Cardiac septum (tissue), 1 donor: Measurements from ENCODE around the gene SEPHS2. TPM values are rescaled to one million over a fixed set of nuclear protein-coding genes. Genes with fewer than 3 reads are reported as not detected.
"Not testable (repeated sequence)": the region's sequence is repeated elsewhere in the genome, so short reads cannot be mapped to it uniquely, and the experiment has no call there.

Experiments
- DNase-seq: peaks from one replicate; pipeline ENCODE4 v3.0.0-alpha.2; 2020; ENCODE audit warnings: low spot score
- intact Hi-C: fragments of 100-400 bp; cut with DNase I; formaldehyde crosslinking; loops from one replicate; pipeline ENCODE4 v1.14.0; 2022
- total RNA-seq: library from RNA; stranded (reverse); fragmentation: NEBNext Ultra II Directional; extraction: Animal tissue kit (Norgen Biotek cat#: 25700); gene quantifications from one replicate; pipeline ENCODE4 v1.2.1, GENCODE V29; 2021
- donor health status: DM: no; HTN: no; CAD: no.

Gene SEPHS2
- total RNA-seq, 1 donor from 2014 or later: 27.3 TPM

DNA sequence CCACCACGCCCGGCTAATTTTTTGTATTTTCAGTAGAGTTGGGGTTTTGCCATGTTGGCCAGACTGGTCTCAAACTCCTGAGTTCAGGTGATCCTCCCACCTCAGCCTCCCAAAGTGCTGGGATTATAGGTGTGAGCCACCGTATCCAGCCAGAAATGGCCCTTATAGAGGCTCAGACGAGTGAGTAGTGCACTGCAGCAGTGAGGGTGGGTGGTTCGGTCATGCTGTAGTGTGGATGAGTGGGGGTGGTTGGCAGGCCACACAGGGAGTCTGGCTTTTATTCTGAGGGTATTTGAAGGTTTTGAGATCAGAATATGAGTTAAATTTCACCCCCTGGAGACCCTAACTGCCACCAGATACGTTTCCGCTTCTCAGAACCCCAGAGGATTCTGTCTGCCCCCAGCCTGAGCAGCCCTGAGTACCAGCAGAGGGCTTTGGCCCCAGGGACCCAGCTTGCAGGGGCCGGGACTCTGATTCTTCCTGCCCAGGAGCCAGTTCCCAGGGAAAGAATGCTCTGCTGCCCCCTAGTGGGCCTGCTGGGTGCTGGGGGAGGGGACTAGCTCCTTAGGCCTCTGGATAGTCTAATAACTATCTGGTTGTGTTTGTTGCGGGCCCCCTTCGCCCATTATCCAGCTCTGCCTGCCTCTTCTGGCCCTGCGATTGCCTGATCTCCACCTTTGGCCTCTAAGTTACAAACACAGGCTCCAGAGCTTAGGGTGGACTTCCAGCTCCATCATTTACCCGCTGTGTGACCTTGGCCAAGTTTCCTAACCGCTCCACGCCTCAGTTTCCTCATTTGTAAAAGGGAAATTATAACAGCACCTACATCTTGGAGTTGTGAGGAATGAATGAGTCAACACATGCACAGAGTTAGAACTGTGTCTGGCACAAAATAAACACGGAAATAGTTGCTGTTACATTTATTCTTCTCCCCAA lies 36.3 kb downstream of the SEPHS2 start:
- DNase-seq: peak; percentile 95
- intact Hi-C loops: loop anchor here (10.0 kb wide), 1 partner anchor 315 kb away; the partner anchor contains the start of genes TBX6 and YPEL3

DNA sequence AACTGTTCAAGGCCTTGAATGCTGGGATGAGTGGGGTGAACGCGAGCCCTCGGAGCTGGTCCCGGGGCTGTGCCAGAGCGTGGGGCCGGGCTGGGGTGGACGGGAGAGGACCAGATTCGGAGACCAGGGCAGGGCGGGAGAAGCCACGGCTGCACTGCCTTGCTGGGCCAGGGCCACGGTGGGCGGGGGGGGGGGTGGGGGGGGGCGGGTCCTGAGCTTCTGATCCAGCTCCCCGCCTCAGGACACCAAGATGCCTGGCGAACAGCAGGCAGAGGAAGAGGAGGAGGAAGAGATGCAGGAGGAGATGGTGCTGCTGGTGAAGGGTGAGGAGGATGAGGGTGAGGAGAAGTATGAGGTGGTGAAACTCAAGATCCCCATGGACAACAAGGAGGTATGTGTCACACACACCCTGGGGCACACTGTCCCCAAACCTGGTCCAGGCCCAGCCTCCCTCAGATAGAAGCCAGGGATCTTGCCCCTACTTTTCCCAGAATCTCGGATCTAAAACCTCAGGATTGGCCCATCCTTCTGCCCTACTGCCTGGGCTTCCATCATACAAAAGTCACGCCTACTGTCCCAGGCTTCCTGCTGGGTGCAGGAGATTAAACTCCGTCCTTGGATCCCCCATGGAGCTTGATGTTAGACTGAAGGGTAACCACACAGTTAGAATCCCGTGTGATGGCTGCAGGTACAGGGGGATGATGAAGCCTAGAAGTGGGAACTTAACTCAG lies 37.7 kb downstream of the SEPHS2 start:
- intact Hi-C loops: loop anchor here (2.0 kb wide), 1 partner anchor 29 kb away; no protein-coding TSS in a partner anchor
- no peak for DNase-seq

DNA sequence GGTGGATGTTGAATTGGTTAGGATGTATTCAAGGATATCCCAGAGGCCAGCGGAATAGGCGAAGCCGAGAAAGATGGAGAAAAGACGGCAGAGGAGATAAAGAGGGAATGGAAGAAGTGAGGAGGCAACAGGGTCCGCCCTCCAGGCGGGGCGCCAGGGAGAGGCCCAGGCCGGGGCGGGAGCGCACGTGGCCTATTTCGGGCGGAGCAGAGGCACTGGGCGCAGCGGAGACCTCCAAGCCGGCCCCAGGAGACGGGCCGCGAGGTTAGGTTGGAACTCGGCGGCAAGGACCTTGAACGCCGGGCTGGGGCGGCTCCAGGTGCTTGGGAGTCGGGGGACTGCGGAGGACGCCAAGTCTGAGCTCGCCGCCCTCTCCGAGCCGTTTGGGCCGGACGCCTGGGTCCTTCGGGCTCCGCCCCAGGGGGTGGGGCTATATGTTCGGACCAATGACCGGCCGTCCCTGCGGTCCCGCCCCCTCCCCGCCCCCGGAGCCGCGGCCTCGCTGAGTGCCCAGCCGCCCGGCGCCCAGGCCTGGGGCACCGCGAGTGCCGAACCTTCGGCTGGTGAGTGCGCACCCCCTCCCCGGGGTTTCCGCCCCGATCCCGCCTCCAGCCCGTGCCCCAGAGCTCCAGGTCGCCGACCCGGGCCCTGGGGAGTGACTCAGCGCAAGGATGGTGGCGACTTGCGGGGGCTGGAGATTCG lies 38.4 kb downstream of the SEPHS2 start, which contains the start of gene ZNF771:
ZNF771 (plus strand) TSS at position 505 of the 702 bp plus-strand sequence. CDS start 448 bp downstream, outside the sequence.
- intact Hi-C loops: loop anchor here (2.0 kb wide), 1 partner anchor 28 kb away; no protein-coding TSS in a partner anchor
- DNase-seq: peak; percentile 97

DNA sequence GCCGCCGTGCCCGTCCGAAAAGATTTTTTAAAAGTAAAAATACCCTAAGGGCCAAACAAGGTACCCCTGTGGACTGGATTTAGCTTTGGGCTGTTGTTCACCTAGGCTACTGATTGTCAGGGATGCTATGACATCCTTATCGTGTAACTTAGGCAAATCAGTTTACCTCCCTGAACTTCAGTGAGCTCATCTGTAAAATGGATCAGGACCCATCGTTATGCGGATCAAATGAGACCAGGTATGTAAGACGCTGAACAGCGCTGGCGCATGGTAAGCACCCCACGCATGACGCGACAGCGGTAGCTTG lies 38.9 kb downstream of the SEPHS2 start:
- DNase-seq: no peak
- intact Hi-C loops: loop anchor here (2.0 kb wide), 1 partner anchor 28 kb away; no protein-coding TSS in a partner anchor

DNA sequence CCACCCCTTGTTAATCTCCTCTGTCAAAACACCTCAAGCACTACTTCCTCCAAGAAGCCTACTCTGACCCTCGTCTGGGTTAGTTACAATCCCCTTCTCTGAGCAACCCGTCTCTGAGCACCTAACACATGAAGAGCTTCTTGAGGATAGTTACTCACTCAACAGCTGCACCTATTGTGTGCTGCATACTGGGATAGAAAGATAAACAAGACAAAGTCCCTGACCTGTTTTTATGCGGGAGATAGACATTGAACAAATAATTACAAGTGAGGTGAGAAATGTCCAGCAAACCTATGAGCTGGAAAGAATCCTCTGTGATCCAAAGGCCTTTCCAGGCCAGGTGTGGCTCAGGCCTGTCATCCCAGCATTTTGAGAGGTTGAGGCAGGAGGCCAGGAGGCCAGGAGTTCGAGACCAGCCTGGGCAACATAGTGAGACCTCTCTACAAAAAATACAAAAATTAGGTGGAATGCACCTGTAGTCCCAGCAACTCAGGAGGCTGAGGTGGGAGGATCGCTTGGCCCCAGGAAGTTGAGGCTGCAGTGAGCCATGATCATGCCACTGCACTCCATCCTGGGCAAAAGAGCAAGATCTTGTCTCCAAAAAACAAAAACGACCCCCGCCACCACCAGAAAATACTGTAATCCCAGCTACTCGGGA lies 43.8 kb downstream of the SEPHS2 start:
- DNase-seq: no peak
- intact Hi-C loops: no loop called here

DNA sequence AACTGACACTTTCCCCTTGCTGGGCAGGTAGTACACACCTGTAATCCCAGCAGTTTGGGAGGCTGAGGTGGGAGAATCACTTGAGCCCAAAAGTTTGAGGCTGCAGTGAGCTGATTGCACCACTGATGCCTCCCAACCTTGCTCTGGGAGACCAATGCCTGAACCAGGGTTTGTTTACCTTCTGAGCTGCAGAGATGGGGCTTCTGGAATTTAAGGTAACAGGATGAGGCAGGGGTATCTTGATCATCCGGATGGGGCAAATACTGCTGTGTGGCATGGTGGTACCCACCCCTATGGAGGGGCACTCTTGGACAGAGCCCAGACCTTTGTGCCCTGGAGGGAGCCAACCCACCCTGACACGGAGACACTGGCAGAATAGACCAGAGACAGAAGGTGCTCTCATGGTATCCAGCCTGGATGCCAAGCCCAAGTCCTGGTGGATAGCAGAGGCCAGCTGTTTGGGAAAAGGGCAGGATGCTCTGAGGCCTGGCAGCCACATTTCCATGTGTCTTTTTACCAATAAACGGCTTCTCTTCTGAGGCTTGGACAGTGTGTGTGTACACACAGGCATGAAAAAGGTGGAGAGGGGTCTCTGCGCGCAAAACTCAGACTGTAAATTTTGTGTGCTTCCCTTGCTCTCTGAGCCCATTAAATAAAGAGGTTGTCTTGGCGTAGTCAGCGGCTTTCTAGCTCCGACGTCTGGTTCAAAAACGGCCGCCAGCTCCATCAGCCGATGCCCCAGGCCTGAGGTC lies 46.1 kb downstream of the SEPHS2 start:
- intact Hi-C loops: loop anchor here (5.0 kb wide), 1 partner anchor 47 kb away; no protein-coding TSS in a partner anchor

DNA sequence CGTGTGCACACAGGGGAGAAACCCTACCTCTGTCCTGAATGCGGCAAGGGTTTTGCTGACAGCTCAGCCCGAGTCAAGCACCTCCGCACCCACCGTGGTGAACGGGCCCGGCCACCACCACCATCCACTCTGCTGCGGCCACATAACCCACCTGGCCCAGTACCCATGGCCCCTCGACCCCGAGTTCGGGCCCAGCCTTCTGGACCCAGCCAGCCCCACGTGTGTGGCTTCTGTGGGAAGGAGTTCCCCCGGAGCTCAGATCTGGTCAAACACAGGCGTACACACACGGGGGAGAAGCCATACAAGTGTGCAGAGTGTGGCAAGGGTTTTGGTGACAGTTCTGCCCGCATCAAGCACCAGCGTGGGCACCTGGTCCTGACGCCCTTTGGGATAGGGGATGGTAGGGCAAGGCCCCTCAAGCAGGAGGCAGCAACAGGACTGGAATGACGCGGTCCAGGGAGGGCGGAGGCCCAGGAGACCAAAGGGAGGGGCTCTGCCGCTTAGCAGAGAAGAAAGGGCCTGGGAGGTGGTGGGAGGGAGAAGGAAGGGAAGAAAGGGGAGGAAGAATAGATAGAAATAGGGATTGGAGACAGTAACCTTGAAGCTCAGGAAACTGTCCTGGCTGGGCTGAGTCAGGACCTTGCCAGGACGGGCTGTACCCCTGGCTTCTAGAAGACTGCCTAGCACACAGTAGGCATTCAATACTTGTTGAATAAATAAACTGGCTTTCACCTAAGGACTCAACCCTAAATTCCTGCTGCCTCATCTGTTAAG lies 46.8 kb downstream of the SEPHS2 start:
- intact Hi-C loops: loop anchor here (5.0 kb wide), 1 partner anchor 47 kb away; no protein-coding TSS in a partner anchor
- peak; percentile 35 for DNase-seq

More for the DNA sequence above, 46.1 kb downstream of the SEPHS2 start:
- peak; percentile 31 for DNase-seq

DNA sequence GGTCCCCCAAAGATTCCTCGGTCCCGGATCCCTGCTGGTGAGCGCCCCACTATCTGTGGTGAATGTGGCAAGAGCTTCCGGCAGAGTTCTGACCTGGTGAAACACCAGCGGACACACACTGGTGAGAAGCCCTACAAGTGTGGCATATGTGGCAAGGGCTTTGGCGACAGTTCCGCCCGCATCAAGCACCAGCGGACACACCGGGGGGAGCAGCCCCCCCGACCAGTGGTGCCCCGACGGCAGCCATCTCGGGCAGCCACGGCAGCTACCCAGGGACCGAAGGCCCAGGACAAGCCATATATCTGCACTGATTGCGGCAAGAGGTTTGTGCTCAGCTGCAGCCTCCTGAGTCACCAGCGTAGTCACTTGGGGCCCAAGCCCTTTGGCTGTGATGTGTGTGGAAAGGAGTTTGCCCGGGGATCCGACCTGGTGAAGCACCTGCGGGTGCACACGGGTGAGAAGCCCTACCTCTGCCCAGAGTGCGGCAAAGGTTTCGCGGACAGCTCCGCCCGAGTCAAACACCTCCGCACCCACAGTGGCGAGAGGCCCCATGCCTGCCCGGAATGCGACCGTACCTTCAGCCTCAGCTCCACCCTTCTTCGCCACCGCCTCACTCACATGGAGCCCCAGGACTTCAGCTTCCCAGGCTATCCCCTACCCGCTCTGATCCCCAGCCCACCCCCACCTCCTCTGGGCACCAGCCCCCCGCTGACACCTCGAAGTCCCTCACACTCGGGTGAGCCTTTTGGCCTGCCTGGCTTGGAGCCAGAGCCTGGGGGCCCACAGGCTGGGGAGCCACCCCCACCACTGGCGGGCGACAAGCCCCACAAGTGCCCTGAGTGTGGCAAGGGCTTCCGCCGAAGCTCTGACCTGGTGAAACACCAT lies 47.7 kb downstream of the SEPHS2 start:
- intact Hi-C loops: loop anchor here (5.0 kb wide), 1 partner anchor 46 kb away; no protein-coding TSS in a partner anchor

DNA sequence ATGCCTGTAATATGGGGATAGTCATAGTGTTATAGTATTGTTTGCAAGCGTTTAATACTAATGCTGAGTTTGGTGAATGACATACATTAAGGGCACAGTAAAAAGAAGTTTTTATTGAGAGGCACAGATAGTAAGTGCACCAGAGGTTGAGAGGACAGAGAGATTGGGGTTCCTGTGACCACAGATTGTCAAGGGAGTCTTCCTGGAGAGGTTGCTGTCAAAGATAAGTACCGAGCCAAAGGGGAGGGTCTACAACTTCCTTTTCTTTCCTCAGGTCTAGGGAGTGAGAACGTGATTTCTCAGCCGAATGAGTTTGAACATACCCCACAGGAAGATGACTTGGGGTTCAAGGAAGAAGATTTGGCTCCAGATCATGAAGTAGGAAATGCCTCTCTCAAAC lies 48.6 kb downstream of the SEPHS2 start:
- no peak for DNase-seq
- intact Hi-C loops: loop anchor here (5.0 kb wide), 1 partner anchor 45 kb away; no protein-coding TSS in a partner anchor

More for the DNA sequence above, 47.7 kb downstream of the SEPHS2 start:
- peak; percentile 60 for DNase-seq

DNA sequence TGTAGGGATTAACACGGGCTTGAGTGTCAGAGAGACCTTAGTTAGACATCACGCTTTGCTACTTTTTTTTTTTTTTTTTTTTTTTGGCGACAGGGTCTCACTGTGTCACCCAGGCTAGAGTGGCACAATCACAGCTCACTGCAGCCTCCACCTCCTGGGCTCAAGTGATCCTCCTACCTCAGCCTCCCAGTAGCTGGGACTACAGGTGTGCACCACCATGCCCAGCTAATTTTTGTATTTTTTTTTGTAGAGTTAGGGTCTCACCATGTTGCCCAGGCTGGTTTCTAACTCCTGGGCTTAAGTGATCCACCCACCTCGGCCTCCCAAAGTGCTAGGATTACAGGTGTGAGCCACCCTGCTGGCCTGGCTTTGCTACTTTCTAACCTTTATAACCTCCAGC lies 49.0 kb downstream of the SEPHS2 start:
- intact Hi-C loops: loop anchor here (5.0 kb wide), 1 partner anchor 44 kb away; no protein-coding TSS in a partner anchor
- DNase-seq: not testable (repeated sequence)

DNA sequence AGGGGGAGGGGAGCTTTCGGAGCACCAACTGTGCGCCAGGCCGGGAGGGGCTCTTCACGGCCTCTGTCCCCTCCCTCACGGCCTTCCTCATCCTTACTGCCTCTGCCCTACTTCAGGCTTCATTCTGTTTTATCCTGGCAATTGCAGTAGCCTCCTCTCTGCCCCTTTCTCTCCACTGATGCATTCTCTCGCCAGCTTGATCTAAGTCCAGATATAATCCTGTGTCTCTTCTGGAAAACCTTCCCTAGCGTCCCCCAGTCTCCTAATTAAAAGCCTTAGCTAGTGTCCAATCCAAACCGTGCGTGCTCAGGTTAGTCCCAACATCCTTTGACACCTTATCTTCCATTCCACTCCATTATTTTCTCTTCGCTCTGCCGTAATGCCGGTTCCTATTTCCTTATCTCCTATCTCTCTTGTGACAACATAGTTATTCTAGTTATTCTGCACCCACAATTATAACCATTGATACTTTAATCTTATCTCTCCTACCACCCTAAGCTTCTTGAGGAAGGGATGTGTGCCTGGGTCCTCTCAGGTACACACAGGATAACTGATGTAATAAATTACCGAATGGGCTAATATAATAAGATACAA lies 49.6 kb downstream of the SEPHS2 start:
- intact Hi-C loops: loop anchor here (2.0 to 5.0 kb wide), 2 partner anchors 17 to 44 kb away; no protein-coding TSS in a partner anchor
- no peak for DNase-seq

DNA sequence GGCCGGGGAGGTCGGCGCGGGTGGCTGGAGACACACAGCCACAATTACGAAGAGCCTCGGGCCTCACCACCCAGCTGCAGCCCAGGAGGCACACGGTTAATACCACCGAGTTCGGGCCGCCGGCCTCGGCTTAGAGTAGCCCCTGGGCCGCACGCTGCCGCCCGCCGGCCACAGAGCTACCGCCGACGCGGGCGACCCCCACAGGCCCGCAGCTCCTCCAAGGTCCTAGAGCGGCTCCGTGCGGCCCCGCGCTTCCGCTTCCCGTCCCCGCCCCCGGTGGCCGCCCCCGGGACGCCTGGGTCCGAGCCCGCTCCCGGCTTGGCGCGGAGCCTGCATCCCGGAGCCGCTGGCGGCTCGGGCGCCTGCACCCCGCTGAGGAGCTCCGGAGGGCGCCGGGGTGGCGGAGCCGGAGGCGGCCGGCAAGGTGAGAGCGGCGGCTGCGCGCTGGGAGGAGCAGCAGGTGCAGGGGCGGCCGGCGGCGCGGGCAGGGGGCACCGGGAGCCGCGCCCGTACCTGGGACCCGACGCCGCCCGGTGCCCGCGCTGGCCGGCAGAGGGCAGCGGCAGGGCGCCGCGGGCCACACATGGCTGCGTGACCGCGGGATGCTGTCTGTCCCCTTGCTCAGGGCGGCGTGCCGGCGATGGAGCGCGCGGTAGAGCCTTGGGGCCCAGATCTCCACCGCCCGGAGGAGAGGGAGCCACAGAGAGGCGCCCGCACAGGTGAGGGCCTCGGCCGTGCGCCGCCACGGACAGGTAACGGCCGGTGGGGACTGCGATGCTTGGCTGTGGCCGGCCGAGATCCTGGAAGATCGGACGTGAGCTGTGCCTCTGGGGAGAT lies 50.3 kb downstream of the SEPHS2 start, which contains the start of gene ZNF48:
ZNF48 (plus strand) TSS at position 266 of the 837 bp plus-strand sequence; CDS start at position 641, 375 bp downstream.
- intact Hi-C loops: loop anchor here (2.0 to 5.0 kb wide), 2 partner anchors 17 to 43 kb away; no protein-coding TSS in a partner anchor
- DNase-seq: peak; percentile 91

DNA sequence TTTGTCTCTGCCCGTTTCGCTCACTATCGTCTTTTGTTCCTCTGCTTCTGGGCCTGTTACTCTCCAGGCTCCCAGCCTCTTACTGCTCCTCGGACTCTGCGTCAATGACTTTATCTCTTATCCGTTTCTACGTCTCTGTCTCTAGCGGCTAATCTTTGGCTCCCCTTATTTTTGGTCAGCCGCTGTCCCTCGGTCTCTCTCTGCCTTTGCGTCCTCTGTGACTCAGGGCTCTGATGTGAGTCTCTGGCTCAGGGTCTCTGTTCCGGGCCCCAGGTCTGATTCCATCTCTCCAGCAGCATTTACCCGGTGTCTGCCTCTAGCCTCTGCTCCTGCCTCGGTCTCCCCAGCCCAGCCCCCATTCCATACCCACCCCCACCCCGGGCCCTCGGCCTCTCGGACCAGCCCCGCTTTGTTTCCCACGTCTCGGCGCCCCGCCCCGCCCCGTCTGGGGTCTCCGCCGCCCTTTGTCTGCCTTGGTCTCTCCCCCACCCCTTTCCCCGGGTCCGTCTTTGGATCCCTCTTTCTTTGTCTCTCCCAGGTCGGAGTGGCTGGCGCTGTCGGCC lies 51.0 kb downstream of the SEPHS2 start:
- no peak for DNase-seq
- intact Hi-C loops: loop anchor here (2.0 to 5.0 kb wide), 2 partner anchors 16 to 42 kb away; no protein-coding TSS in a partner anchor
